HepG2 (cell line): ENCODE measurements around the gene CCL23. TPM values are rescaled to one million over a fixed set of nuclear protein-coding genes. Genes with fewer than 3 reads are reported as not detected.
"Not testable (repeated sequence)": the region's sequence is repeated elsewhere in the genome, so short reads cannot be mapped to it uniquely, and the experiment has no call there.

Experiments used
- ATAC-seq: fragments of 200-7000 bp; cut with Tn5 transposase; 3 replicates; pipeline ENCODE4 v1.9.1; 2020; ENCODE audit warnings: mild to moderate bottlenecking, moderate library complexity
- BruUV-seq: library from RNA; stranded (reverse); fragments of 400-500 nt; replicated peaks from 2 replicates; lab custom pipeline; 2021; lab: Mats Ljungman, UMichigan
- CTCF ChIA-PET: fragments of 300-600 bp; formaldehyde crosslinking; extraction: SDS; loops from one replicate; lab custom pipeline; 2021; ENCODE audit warnings: low total read pairs, inconsistent platforms, low intra/inter-chr PET ratio; lab: Yijun Ruan, JAX
- POLR2A ChIA-PET: fragments of 350-600 bp; sonication (Branson Sonifier 250); formaldehyde crosslinking; loops from one replicate; lab custom pipeline; 2020; ENCODE audit warnings: antibody characterized with exemption, inconsistent platforms; lab: Yijun Ruan, JAX
- DNase-seq: peaks from one replicate; pipeline ENCODE4 v3.0.0-alpha.2; 2015; ENCODE audit warnings: low spot score
- FAIRE-seq: peaks from 3 replicates; lab custom pipeline; 2011; peaks lifted over from hg19 to GRCh38; lab: Jason Lieb, UNC
- H2AFZ ChIP-seq: one replicate; pipeline ENCODE4 v1.6.1; 2011; ENCODE audit warnings: low read length, inconsistent platforms
- H3K27ac ChIP-seq: fragments of 300-600 bp; 3 replicates; pipeline ENCODE4 v1.8.0; 2011; ENCODE audit warnings: mixed run types, mild to moderate bottlenecking, mixed read lengths, low read length, inconsistent platforms; ENCODE audit not compliant: insufficient read depth; ENCODE audit errors: extremely low read length
- H3K27me3 ChIP-seq, 2 experiments: fragments of 200-600 bp in 1 of 2; 2 replicates in 1 of 2; 3 replicates in 1 of 2; pipeline versions ENCODE4 v1.6.0 to v1.8.0; 2011; ENCODE audit warnings: low read length in 2 of 2, mild to moderate bottlenecking in 2 of 2, moderate library complexity in 2 of 2, inconsistent platforms in 1 of 2; ENCODE audit not compliant: insufficient read depth in 2 of 2, control insufficient read depth in 1 of 2
- H3K36me3 ChIP-seq, 2 experiments: fragments of 200-600 bp in 1 of 2; replicated peaks in 1 of 2; 2 replicates in 1 of 2; 3 replicates in 1 of 2; pipeline versions ENCODE4 v1.5.1 to v1.8.0; 2011; ENCODE audit warnings: low read length in 2 of 2, inconsistent platforms in 1 of 2; ENCODE audit not compliant: insufficient read depth in 2 of 2, control insufficient read depth in 1 of 2
- H3K4me1 ChIP-seq: 2 replicates; pipeline ENCODE4 v1.5.1; 2012; ENCODE audit warnings: low read length, inconsistent platforms; ENCODE audit not compliant: insufficient read depth
- H3K4me2 ChIP-seq: 2 replicates; pipeline ENCODE4 v1.6.0; 2011; ENCODE audit warnings: low read depth, low read length, inconsistent platforms
- H3K4me3 ChIP-seq, 3 experiments: fragments of 200-600 bp in 1 of 3; sonication (generic), shearing (Covaris generic) in 1 of 3; replicated peaks in 1 of 3; 2 replicates each; pipeline ENCODE4 v1.5.1; 2011 to 2016; ENCODE audit warnings: low read length in 3 of 3, inconsistent platforms in 2 of 3, low read depth in 2 of 3, mild to moderate bottlenecking in 2 of 3, control low read depth in 1 of 3, mixed read lengths in 1 of 3; ENCODE audit not compliant: insufficient read depth in 1 of 3
- H3K79me2 ChIP-seq: one replicate; pipeline ENCODE4 v1.6.1; 2011; ENCODE audit warnings: low read length, inconsistent platforms; ENCODE audit not compliant: insufficient read depth
- H3K9ac ChIP-seq: 2 replicates; pipeline ENCODE4 v1.6.0; 2011; ENCODE audit warnings: mild to moderate bottlenecking, low read depth, low read length, inconsistent platforms; ENCODE audit not compliant: insufficient read depth
- H3K9me3 ChIP-seq: 2 replicates; pipeline ENCODE4 v1.5.1; 2012; ENCODE audit warnings: mild to moderate bottlenecking, low read length
- H4K20me1 ChIP-seq: 2 replicates; pipeline ENCODE4 v1.6.0; 2011; ENCODE audit warnings: inconsistent platforms, mild to moderate bottlenecking, low read length, moderate library complexity; ENCODE audit not compliant: insufficient read depth
- FOXA1 ChIP-seq, 2 experiments: fragments of 450-650 bp in 1 of 2; sonication (generic) in 1 of 2; formaldehyde crosslinking in 1 of 2; IDR thresholded peaks; 2 replicates each; pipeline versions ENCODE4 v1.4.0 to v1.6.1; 2016 to 2020; ENCODE audit warnings: missing genetic modification reagents in 1 of 2
- HOXA5 ChIP-seq: sonication (generic); formaldehyde crosslinking; IDR thresholded peaks from 2 replicates; pipeline ENCODE4 v1.4.0; 2020; ENCODE audit warnings: missing genetic modification reagents
- MBNL3 ChIP-seq: fragments of 250-450 bp; sonication (Bioruptor Pico); conservative IDR thresholded peaks from 2 replicates; pipeline ENCODE4 v1.8.0; 2022; ENCODE audit warnings: mild to moderate bottlenecking, inconsistent platforms
- MTF1 ChIP-seq: sonication (generic); formaldehyde crosslinking; IDR thresholded peaks from 2 replicates; pipeline ENCODE4 v1.5.0; 2020; ENCODE audit warnings: missing genetic modification reagents
- TCF7 ChIP-seq: sonication (generic); IDR thresholded peaks from 2 replicates; pipeline ENCODE4 v1.6.1; 2016; ENCODE audit warnings: antibody characterized with exemption, low read depth
- ZFY ChIP-seq: sonication (generic); formaldehyde crosslinking; IDR thresholded peaks from 2 replicates; pipeline ENCODE4 v1.4.0; 2020; ENCODE audit warnings: missing genetic modification reagents
- ZSCAN20 ChIP-seq: sonication (generic); formaldehyde crosslinking; IDR thresholded peaks from 2 replicates; pipeline ENCODE4 v1.4.0; 2020; ENCODE audit warnings: missing genetic modification reagents, mild to moderate bottlenecking, borderline replicate concordance
- ZZZ3 ChIP-seq: sonication (generic); formaldehyde crosslinking; IDR thresholded peaks from 2 replicates; pipeline ENCODE4 v1.4.0; 2020; ENCODE audit warnings: missing genetic modification reagents, mild to moderate bottlenecking, borderline replicate concordance
- WGBS: methylation state at CpG from one replicate; pipeline ENCODE4 v1.1.6; 2017; ENCODE audit warnings: low lambda C conversion rate; 5-methylcytosine and 5-hydroxymethylcytosine counted together
- in situ Hi-C: cut with HindIII; loops from 2 replicates; pipeline ENCODE4 v1.10.0; 2017; ENCODE audit warnings: low pct_unique_long_range_greater_than_20kb; ENCODE audit not compliant: extremely low pct_ligation_motif_present
- intact Hi-C: fragments of 100-400 bp; cut with micrococcal nuclease; formaldehyde crosslinking; loops from one replicate; pipeline ENCODE4 v1.10.0; 2022; ENCODE audit not compliant: unreplicated experiment
- polyA plus RNA-seq, 8 experiments: library from polyadenylated mRNA; depleted of rRNA in 3 of 8; stranded (reverse) in 7 of 8; unstranded in 1 of 8; fragments of >200 nt; fragmentation: Illumina TruSeq in 4 of 8; extraction: Trizol in 4 of 8; gene quantifications; 2 replicates each; pipeline versions ENCODE4 v1.2.1 to v1.2.3, GENCODE V29; 2011 to 2016; ENCODE audit warnings: low read depth in 4 of 8, missing spikeins in 1 of 8, mixed read lengths in 1 of 8; ENCODE audit not compliant: insufficient read depth in 1 of 8
- total RNA-seq, 5 experiments: library from RNA; depleted of rRNA; stranded (reverse); fragments of >200 nt; fragmentation: Illumina TruSeq; extraction: Trizol; gene quantifications; 2 replicates each; pipeline ENCODE4 v1.2.3, GENCODE V29; 2016; ENCODE audit warnings: low read depth in 1 of 5
- TF ChIP-seq, protein P1 (sequence below), 2 experiments: sonication (generic) in 1 of 2; formaldehyde crosslinking in 1 of 2; IDR thresholded peaks; 2 replicates each; pipeline versions ENCODE4 v1.4.0 to v1.6.1; 2016 to 2020; ENCODE audit warnings: borderline replicate concordance in 1 of 2, low read depth in 1 of 2, mild to moderate bottlenecking in 1 of 2, missing genetic modification reagents in 1 of 2

Gene CCL23
- total and polyA plus RNA-seq, 2 of the 13 experiments (the other 11 are each of a cell fraction or from before 2014, with no cell fraction given), result not detected

DNA sequence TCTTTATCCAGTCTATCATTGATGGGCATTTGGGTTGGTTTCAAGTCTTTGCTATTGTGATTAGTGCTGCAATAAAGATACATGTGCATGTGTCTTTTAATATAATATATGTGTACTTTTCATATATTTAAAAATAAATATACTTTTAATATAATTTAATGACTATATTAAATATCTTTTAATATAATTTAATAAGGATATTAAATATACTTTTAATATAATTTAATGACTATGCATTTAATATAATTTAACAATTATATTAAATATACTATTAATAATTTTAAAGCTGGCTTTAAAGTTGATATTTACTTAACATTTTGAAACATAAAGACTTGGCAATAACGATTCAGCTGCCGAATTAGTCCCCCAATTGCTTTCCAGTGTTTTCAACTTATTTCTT lies 1.2 kb downstream of the CCL23 start:
- intact Hi-C loops, result no loop called here
- Histone ChIP-seq H3K9me3 (no peaks in the 10 kb centered on the region), H3K9ac (no peak overlapping the region), H3K27ac (no peak overlapping the region), H3K36me3 (no peaks in the 10 kb centered on the region), H3K79me2 (no peaks in the 10 kb centered on the region), H2AFZ (no peak overlapping the region), H3K4me1 (peaks cover 8% of the 10 kb centered on the region; the same call in 1 of the 2 replicates), H3K27me3 (no peaks in the 10 kb centered on the region; a peak in 1 of 5 replicates), H3K4me3 (no peak overlapping the region), H3K4me2 (no peak overlapping the region), H4K20me1 (no peaks in the 10 kb centered on the region)
- no peak for ATAC-seq
- no TSS peak for BruUV-seq
- 68% methylated on average over 2 of the region's 2 CpGs for WGBS
- ChIA-PET CTCF (no interaction called here), POLR2A (no interaction called here)
- FAIRE-seq, result no peak
- DNase-seq, result no peak
- TF ChIP-seq ZSCAN20 (CRISPR knock-in tag) (no peak), MBNL3 (no peak), HOXA5 (CRISPR knock-in tag) (no peak), TCF7 (no peak), ZFY (no peak), FOXA1 (IDR thresholded peaks at IDR 0.05) (no peak), FOXA1 (CRISPR knock-in tag; IDR thresholded peaks at IDR 0.05) (no peak), ZZZ3 (CRISPR knock-in tag) (no peak), MTF1 (CRISPR knock-in tag) (no peak)
- TF ChIP-seq, protein P1, sequence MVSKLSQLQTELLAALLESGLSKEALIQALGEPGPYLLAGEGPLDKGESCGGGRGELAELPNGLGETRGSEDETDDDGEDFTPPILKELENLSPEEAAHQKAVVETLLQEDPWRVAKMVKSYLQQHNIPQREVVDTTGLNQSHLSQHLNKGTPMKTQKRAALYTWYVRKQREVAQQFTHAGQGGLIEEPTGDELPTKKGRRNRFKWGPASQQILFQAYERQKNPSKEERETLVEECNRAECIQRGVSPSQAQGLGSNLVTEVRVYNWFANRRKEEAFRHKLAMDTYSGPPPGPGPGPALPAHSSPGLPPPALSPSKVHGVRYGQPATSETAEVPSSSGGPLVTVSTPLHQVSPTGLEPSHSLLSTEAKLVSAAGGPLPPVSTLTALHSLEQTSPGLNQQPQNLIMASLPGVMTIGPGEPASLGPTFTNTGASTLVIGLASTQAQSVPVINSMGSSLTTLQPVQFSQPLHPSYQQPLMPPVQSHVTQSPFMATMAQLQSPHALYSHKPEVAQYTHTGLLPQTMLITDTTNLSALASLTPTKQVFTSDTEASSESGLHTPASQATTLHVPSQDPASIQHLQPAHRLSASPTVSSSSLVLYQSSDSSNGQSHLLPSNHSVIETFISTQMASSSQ (IDR thresholded peaks at IDR 0.05; ENCODE audit: low read depth), result no peak
- TF ChIP-seq, protein P1 (CRISPR knock-in tag; IDR thresholded peaks at IDR 0.05; ENCODE audit: borderline replicate concordance), result no peak
- in situ Hi-C loops, result no loop called here

DNA sequence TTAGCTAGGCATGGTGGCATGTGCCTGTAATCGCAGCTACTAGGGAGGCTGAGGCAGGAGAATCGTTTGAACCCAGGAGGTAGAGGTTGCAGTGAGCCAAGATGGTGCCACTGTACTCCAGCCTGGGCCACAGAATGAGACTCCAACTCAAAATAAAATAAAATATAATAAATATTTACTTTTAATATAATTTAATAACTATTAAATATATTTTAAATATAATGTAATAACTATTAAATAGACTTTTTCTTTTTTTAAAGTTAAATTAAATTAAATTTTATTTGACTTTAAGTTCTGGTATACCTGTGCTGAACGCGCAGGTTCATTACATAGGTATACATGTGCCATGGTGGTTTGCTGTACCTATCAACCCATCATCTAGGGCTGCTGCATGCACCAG lies 1.9 kb downstream of the CCL23 start:
- H3K79me2 ChIP-seq, DNase-seq, intact Hi-C loops, H3K27me3 ChIP-seq, CTCF ChIA-PET, H4K20me1 ChIP-seq, H3K9me3 ChIP-seq, FAIRE-seq, H3K9ac ChIP-seq, BruUV-seq, H2AFZ ChIP-seq, POLR2A ChIA-PET, H3K27ac ChIP-seq, in situ Hi-C loops, H3K36me3 ChIP-seq, H3K4me1 ChIP-seq, ATAC-seq, H3K4me2 ChIP-seq, H3K4me3 ChIP-seq: not testable (repeated sequence)
- WGBS, result 72% methylated on average over 4 of the region's 4 CpGs
